SIG-M5 treated with dmso at 0.1 percent for 504 hours (cell line): ENCODE results near the gene TBC1D8.

Experiments used
- DNase-seq: peaks from one replicate; lab custom pipeline; 2025; ENCODE audit not compliant: unreplicated experiment; lab: John Stamatoyannopoulos, UW

TBC1D8 gene

GRCh38 chr2:101001691-101002561, 149.3 kb downstream of the TBC1D8 start, which contains the start of gene RPL31:
RPL31 (plus strand) TSS chr2:101002289; CDS start chr2:101002702, 413 bp downstream.
- peak; percentile 98 for DNase-seq

- no peak for DNase-seq
These were observed 151.2 kb downstream of the TBC1D8 start for GRCh38 chr2:100999995-101000394.

GRCh38 chr2:100998235-100998573, 153.0 kb downstream of the TBC1D8 start:
- DNase-seq, result no peak

- DNase-seq, result no peak
These were observed 153.5 kb downstream of the TBC1D8 start for GRCh38 chr2:100997509-100998234.

- no peak for DNase-seq
These were observed 155.7 kb downstream of the TBC1D8 start for GRCh38 chr2:100995309-100996075.

- no peak for DNase-seq
These were observed 157.9 kb downstream of the TBC1D8 start for GRCh38 chr2:100993294-100993693.

- no peak for DNase-seq
These were observed 158.9 kb downstream of the TBC1D8 start for GRCh38 chr2:100992262-100992661.

- DNase-seq, result no peak
These were observed 159.8 kb downstream of the TBC1D8 start for GRCh38 chr2:100991404-100991773.

GRCh38 chr2:100990650-100991403, 160.4 kb downstream of the TBC1D8 start:
- DNase-seq, result no peak

GRCh38 chr2:100990166-100990565, 161.0 kb downstream of the TBC1D8 start:
- DNase-seq, result no peak

GRCh38 chr2:100989666-100990065, 161.5 kb downstream of the TBC1D8 start:
- DNase-seq, result no peak

GRCh38 chr2:100988630-100989417, 162.4 kb downstream of the TBC1D8 start:
- no peak for DNase-seq

GRCh38 chr2:100987974-100988373, 163.2 kb downstream of the TBC1D8 start:
- DNase-seq, result no peak

GRCh38 chr2:100987536-100987935, 163.6 kb downstream of the TBC1D8 start:
- DNase-seq, result no peak

- no peak for DNase-seq
These were observed 165.0 kb downstream of the TBC1D8 start for GRCh38 chr2:100986157-100986556.

GRCh38 chr2:100984892-100985307, 166.3 kb downstream of the TBC1D8 start:
- peak; percentile 66 for DNase-seq

- no peak for DNase-seq
These were observed 167.4 kb downstream of the TBC1D8 start for GRCh38 chr2:100983684-100984310.

- no peak for DNase-seq
These were observed 168.0 kb downstream of the TBC1D8 start for GRCh38 chr2:100983201-100983600.

- DNase-seq, result no peak
These were observed 168.7 kb downstream of the TBC1D8 start for GRCh38 chr2:100982431-100982861.
